ENCODE results near the gene PYGO2. TPM values are rescaled to one million over a fixed set of nuclear protein-coding genes. Genes with fewer than 3 reads are reported as not detected.

PYGO2 gene
- total RNA-seq, 1 donor: 28.9 TPM

- H3K4me3 ChIP-seq (ENCODE audit: low read depth, low read length): peak overlapping the region; percentile 79
- TF ChIP-seq CTCF (IDR thresholded peaks at IDR 0.05; ENCODE audit: insufficient read depth, low read depth, low read length): no peak
- DNase-seq (ENCODE audit: low read depth): no peak
Measured at GRCh38 chr1:154971341-154971998, 9.9 kb upstream of the PYGO2 start.

- TF ChIP-seq CTCF (IDR thresholded peaks at IDR 0.05; ENCODE audit: insufficient read depth, low read depth, low read length): no peak
- peak; percentile 94 for DNase-seq (ENCODE audit: low read depth)
- peak within 1 kb of the TSS; percentile 79 for H3K4me3 ChIP-seq (ENCODE audit: low read depth, low read length)
Measured at GRCh38 chr1:154970631-154971340, 9.2 kb upstream of the PYGO2 start, which contains the start of gene SHC1. Gene SHC1, minus strand, starts transcription at chr1:154970747. Its CDS starts 221 bp downstream, at chr1:154970526.

- no peak for TF ChIP-seq CTCF (IDR thresholded peaks at IDR 0.05; ENCODE audit: insufficient read depth, low read depth, low read length)
- no peak for DNase-seq (ENCODE audit: low read depth)
Measured at GRCh38 chr1:154969860-154970452, 8.4 kb upstream of the PYGO2 start.

GRCh38 chr1:154969246-154969645, 7.7 kb upstream of the PYGO2 start:
- TF ChIP-seq CTCF (IDR thresholded peaks at IDR 0.05; ENCODE audit: insufficient read depth, low read depth, low read length): no peak
- no peak for DNase-seq (ENCODE audit: low read depth)
- peak overlapping the region; percentile 79 for H3K4me3 ChIP-seq (ENCODE audit: low read depth, low read length)

More at GRCh38 chr1:154969860-154970452, 8.4 kb upstream of the PYGO2 start:
- peak overlapping the region; percentile 79 for H3K4me3 ChIP-seq (ENCODE audit: low read depth, low read length)

GRCh38 chr1:154968731-154969130, 7.1 kb upstream of the PYGO2 start:
- no peak for TF ChIP-seq CTCF (IDR thresholded peaks at IDR 0.05; ENCODE audit: insufficient read depth, low read depth, low read length)
- H3K4me3 ChIP-seq (ENCODE audit: low read depth, low read length): peak overlapping the region; percentile 79
- no peak for DNase-seq (ENCODE audit: low read depth)

- DNase-seq (ENCODE audit: low read depth): no peak
- no peak for TF ChIP-seq CTCF (IDR thresholded peaks at IDR 0.05; ENCODE audit: insufficient read depth, low read depth, low read length)
- H3K4me3 ChIP-seq (ENCODE audit: low read depth, low read length): no peak overlapping the region
Measured at GRCh38 chr1:154967331-154967950, 5.9 kb upstream of the PYGO2 start.
